DND-41 (cell line): ENCODE data around the gene CCAR1.

Experiments
- ATAC-seq: fragments of 200-7000 bp; cut with Tn5 transposase; 3 replicates; pipeline ENCODE4 v1.9.1; 2021; ENCODE audit warnings: low read depth; ENCODE audit not compliant: insufficient read depth
- DNase-seq: peaks from one replicate; pipeline ENCODE4 v3.0.0-alpha.2; 2020
- H2AFZ ChIP-seq: 2 replicates; pipeline ENCODE4 v1.6.0; 2012; ENCODE audit warnings: low read depth, low read length
- H3K27ac ChIP-seq: 2 replicates; pipeline ENCODE4 v1.5.1; 2012; ENCODE audit warnings: low read length, inconsistent platforms
- H3K27me3 ChIP-seq: fragments of 200-600 bp; sonication (generic); 2 replicates; pipeline ENCODE4 v1.6.0; 2012; ENCODE audit warnings: low read length, mild to moderate bottlenecking, inconsistent platforms; ENCODE audit not compliant: insufficient read depth, poor library complexity
- H3K36me3 ChIP-seq: 2 replicates; pipeline ENCODE4 v1.5.1; 2012; ENCODE audit warnings: low read length, inconsistent platforms; ENCODE audit not compliant: insufficient read depth
- H3K4me1 ChIP-seq: 2 replicates; pipeline ENCODE4 v1.5.1; 2012; ENCODE audit warnings: mild to moderate bottlenecking, low read length; ENCODE audit not compliant: insufficient read depth
- H3K4me2 ChIP-seq: 2 replicates; pipeline ENCODE4 v1.6.0; 2012; ENCODE audit warnings: mild to moderate bottlenecking, moderate library complexity, low read length, inconsistent platforms; ENCODE audit not compliant: insufficient read depth
- H3K4me3 ChIP-seq, 2 experiments: fragments of 200-600 bp in 1 of 2; shearing (Covaris generic) in 1 of 2; 2 replicates each; pipeline ENCODE4 v1.5.1; 2012 to 2016; ENCODE audit warnings: inconsistent platforms in 2 of 2, low read length in 2 of 2, mild to moderate bottlenecking in 2 of 2, low read depth in 1 of 2, moderate library complexity in 1 of 2
- H3K79me2 ChIP-seq: 2 replicates; pipeline ENCODE4 v1.6.0; 2012; ENCODE audit warnings: low read length, inconsistent platforms; ENCODE audit not compliant: insufficient read depth
- H3K9ac ChIP-seq: 2 replicates; pipeline ENCODE4 v1.6.0; 2012; ENCODE audit warnings: low read depth, mild to moderate bottlenecking, inconsistent platforms, low read length, moderate library complexity
- H3K9me3 ChIP-seq: 2 replicates; pipeline ENCODE4 v1.5.1; 2012; ENCODE audit warnings: low read length, moderate library complexity, mild to moderate bottlenecking, inconsistent platforms; ENCODE audit not compliant: insufficient read depth, severe bottlenecking
- H4K20me1 ChIP-seq: 2 replicates; pipeline ENCODE4 v1.6.0; 2012; ENCODE audit warnings: low read length; ENCODE audit not compliant: insufficient read depth
- EZH2 ChIP-seq: IDR thresholded peaks from 3 replicates; pipeline ENCODE4 v1.6.1; 2012; ENCODE audit warnings: borderline replicate concordance, low read depth, mild to moderate bottlenecking, moderate library complexity, low read length, inconsistent platforms; ENCODE audit not compliant: severe bottlenecking
- TF ChIP-seq, protein P1 (sequence below): IDR thresholded peaks from 2 replicates; pipeline ENCODE4 v1.5.1; 2012; ENCODE audit warnings: borderline replicate concordance, low read length, moderate library complexity, mild to moderate bottlenecking; ENCODE audit not compliant: poor library complexity, severe bottlenecking; ENCODE audit errors: extremely low read depth

Gene CCAR1

DNA sequence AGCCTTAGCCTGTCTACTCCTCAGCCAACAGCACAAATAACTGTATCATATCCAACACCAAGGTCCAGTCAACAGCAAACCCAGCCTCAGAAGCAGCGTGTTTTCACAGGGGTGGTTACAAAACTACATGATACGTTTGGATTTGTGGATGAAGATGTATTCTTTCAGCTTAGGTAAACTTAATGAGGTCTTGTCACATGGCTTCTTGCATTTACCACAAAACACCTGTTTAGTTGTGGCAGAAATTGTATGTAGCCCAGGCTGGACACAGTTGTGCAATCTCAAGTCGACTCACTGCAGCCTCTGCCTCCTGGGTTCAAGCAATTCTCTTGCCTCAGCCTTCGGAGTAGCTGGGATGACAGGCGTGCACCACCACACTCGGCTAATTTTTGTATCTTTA is 21.4 kb downstream of the CCAR1 start:
- DNase-seq = no peak
- Histone ChIP-seq H3K4me1 (no peaks in the 10 kb centered on the region), H3K9me3 (no peaks in the 10 kb centered on the region), H3K79me2 (peaks cover 8% of the 10 kb centered on the region), H4K20me1 (no peaks in the 10 kb centered on the region; the same call in 1 of the 2 replicates), H3K9ac (no peak overlapping the region), H3K36me3 (peaks cover 86% of the 10 kb centered on the region), H3K27me3 (no peaks in the 10 kb centered on the region), H3K27ac (no peak overlapping the region), H3K4me2 (no peak overlapping the region), H3K4me3 (no peak overlapping the region), H2AFZ (no peak overlapping the region)
- TF ChIP-seq, protein P1, sequence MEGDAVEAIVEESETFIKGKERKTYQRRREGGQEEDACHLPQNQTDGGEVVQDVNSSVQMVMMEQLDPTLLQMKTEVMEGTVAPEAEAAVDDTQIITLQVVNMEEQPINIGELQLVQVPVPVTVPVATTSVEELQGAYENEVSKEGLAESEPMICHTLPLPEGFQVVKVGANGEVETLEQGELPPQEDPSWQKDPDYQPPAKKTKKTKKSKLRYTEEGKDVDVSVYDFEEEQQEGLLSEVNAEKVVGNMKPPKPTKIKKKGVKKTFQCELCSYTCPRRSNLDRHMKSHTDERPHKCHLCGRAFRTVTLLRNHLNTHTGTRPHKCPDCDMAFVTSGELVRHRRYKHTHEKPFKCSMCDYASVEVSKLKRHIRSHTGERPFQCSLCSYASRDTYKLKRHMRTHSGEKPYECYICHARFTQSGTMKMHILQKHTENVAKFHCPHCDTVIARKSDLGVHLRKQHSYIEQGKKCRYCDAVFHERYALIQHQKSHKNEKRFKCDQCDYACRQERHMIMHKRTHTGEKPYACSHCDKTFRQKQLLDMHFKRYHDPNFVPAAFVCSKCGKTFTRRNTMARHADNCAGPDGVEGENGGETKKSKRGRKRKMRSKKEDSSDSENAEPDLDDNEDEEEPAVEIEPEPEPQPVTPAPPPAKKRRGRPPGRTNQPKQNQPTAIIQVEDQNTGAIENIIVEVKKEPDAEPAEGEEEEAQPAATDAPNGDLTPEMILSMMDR = no peak
- no peak for TF ChIP-seq EZH2
- ATAC-seq = no peak

DNA sequence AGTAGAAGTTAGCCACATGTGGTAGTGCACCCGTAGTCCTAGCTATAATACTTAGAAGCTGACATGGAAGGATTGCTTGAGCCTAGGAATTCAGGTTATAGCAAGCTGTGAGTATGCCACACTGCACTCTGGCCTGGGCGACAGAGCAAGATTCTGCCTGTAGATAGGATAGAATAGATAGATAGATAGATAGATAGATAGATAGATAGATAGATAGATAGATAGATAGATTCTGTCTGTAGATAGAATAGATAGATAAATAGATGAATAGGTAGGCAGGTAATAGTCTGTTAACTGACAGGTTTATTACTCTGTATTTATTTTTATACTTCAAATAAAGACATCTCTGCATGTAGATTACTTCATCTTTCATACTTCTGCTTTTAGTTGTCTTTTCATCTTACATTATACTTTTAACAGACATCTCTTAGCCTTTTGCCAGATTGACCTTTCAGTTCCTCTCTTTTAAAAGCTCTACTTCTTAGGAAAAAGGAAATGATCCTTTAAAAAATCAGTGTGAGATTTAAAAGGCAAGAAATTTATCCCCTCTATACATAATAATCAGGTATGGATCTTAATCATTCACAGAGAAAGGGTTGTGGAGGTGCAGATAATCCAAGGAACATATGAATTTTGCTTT is 31.8 kb downstream of the CCAR1 start:
- ATAC-seq (no peak), DNase-seq (no peak)
- TF ChIP-seq EZH2 = no peak
- TF ChIP-seq, protein P1 = no peak
- peaks cover 2% of the 10 kb centered on the region for H3K79me2 ChIP-seq
- H3K36me3 ChIP-seq = peaks cover 96% of the 10 kb centered on the region
- H3K4me1 ChIP-seq = no peaks in the 10 kb centered on the region
- no peaks in the 10 kb centered on the region for H3K9me3 ChIP-seq
- no peak overlapping the region for H2AFZ ChIP-seq
- H3K4me3 ChIP-seq = no peak overlapping the region
- no peak overlapping the region for H3K4me2 ChIP-seq
- H3K9ac ChIP-seq = no peak overlapping the region
- no peaks in the 10 kb centered on the region for H3K27me3 ChIP-seq
- no peak overlapping the region for H3K27ac ChIP-seq
- H4K20me1 ChIP-seq = no peaks in the 10 kb centered on the region

DNA sequence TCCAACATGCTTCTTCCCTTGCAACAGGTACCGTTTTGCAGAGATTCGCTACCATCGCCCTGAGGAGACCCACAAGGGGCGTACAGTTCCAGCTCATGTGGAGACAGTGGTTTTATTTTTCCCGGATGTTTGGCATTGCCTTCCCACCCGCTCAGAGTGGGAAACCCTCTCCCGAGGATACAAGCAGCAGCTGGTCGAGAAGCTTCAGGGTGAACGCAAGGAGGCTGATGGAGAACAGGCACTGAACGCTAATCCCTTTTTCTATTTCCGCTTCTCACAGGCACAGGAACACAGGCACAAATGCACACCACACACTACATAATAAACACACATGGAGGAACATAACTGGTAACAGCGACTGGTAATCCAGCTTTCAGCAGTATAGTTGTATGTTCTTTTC is 35.2 kb downstream of the CCAR1 start:
- peaks cover 92% of the 10 kb centered on the region for H3K36me3 ChIP-seq
- no peak for TF ChIP-seq EZH2
- TF ChIP-seq, protein P1 = no peak

More for the DNA sequence above, 35.2 kb downstream of the CCAR1 start:
- Histone ChIP-seq H2AFZ (no peak overlapping the region), H3K79me2 (peaks cover 8% of the 10 kb centered on the region), H3K4me3 (no peak overlapping the region), H3K4me2 (no peak overlapping the region), H3K4me1 (no peaks in the 10 kb centered on the region), H3K27me3 (no peaks in the 10 kb centered on the region), H3K27ac (no peak overlapping the region), H4K20me1 (no peaks in the 10 kb centered on the region), H3K9me3 (no peaks in the 10 kb centered on the region), H3K9ac (no peak overlapping the region)
- ATAC-seq (no peak), DNase-seq (no peak)
